ENCODE measurements around the gene KCNJ15.

The KCNJ15 gene

GRCh38 chr21:38287476-38287875 lies 30.7 kb downstream of the KCNJ15 start:
- TF ChIP-seq CTCF (IDR thresholded peaks at IDR 0.05; ENCODE audit: low read depth, low read length, missing control alignments) = no peak
- no peak for DNase-seq (ENCODE audit: low read depth)

GRCh38 chr21:38289705-38290485 lies 33.1 kb downstream of the KCNJ15 start:
- H3K4me3 ChIP-seq (ENCODE audit: low read depth, low read length) = no peak overlapping the region
- no peak for DNase-seq (ENCODE audit: low read depth)
- no peak for TF ChIP-seq CTCF (IDR thresholded peaks at IDR 0.05; ENCODE audit: low read depth, low read length, missing control alignments)

More at GRCh38 chr21:38287476-38287875, 30.7 kb downstream of the KCNJ15 start:
- no peak overlapping the region for H3K4me3 ChIP-seq (ENCODE audit: low read depth, low read length)

- H3K4me3 ChIP-seq (ENCODE audit: low read depth, low read length) = no peak overlapping the region
- DNase-seq (ENCODE audit: low read depth) = no peak
- no peak for TF ChIP-seq CTCF (IDR thresholded peaks at IDR 0.05; ENCODE audit: low read depth, low read length, missing control alignments)
Measured at GRCh38 chr21:38290809-38291208, 34.0 kb downstream of the KCNJ15 start.

GRCh38 chr21:38291874-38292273 lies 35.1 kb downstream of the KCNJ15 start:
- TF ChIP-seq CTCF (IDR thresholded peaks at IDR 0.05; ENCODE audit: low read depth, low read length, missing control alignments) = no peak
- no peak for DNase-seq (ENCODE audit: low read depth)
- H3K4me3 ChIP-seq (ENCODE audit: low read depth, low read length) = no peak overlapping the region

GRCh38 chr21:38293113-38293512 lies 36.3 kb downstream of the KCNJ15 start:
- DNase-seq (ENCODE audit: low read depth) = no peak
- TF ChIP-seq CTCF (IDR thresholded peaks at IDR 0.05; ENCODE audit: low read depth, low read length, missing control alignments) = no peak
- no peak overlapping the region for H3K4me3 ChIP-seq (ENCODE audit: low read depth, low read length)

GRCh38 chr21:38293765-38294164 lies 37.0 kb downstream of the KCNJ15 start:
- no peak for TF ChIP-seq CTCF (IDR thresholded peaks at IDR 0.05; ENCODE audit: low read depth, low read length, missing control alignments)
- DNase-seq (ENCODE audit: low read depth) = no peak
- no peak overlapping the region for H3K4me3 ChIP-seq (ENCODE audit: low read depth, low read length)

GRCh38 chr21:38294609-38295008 lies 37.8 kb downstream of the KCNJ15 start:
- DNase-seq (ENCODE audit: low read depth) = no peak
- H3K4me3 ChIP-seq (ENCODE audit: low read depth, low read length) = no peak overlapping the region
- no peak for TF ChIP-seq CTCF (IDR thresholded peaks at IDR 0.05; ENCODE audit: low read depth, low read length, missing control alignments)

All from GM12864 (cell line).